H9 (cell line): ENCODE data around the gene DNAL1. TPM values are rescaled to one million over a fixed set of nuclear protein-coding genes. Genes with fewer than 3 reads are reported as not detected.

Experiments
- DNase-seq: peaks from one replicate; pipeline ENCODE4 v3.0.0-alpha.2; 2017
- H2AFZ ChIP-seq: one replicate; pipeline ENCODE4 v1.6.1; 2013; ENCODE audit warnings: mild to moderate bottlenecking, low read length, control low read depth, moderate library complexity
- H2AK5ac ChIP-seq: 2 replicates; pipeline ENCODE4 v1.6.1; 2013; ENCODE audit warnings: low read length, control low read depth, mixed read lengths; ENCODE audit not compliant: insufficient read length
- H2BK120ac ChIP-seq: one replicate; pipeline ENCODE4 v1.6.1; 2013; ENCODE audit warnings: low read depth, mild to moderate bottlenecking, low read length, control low read depth, inconsistent platforms; ENCODE audit not compliant: poor library complexity, severe bottlenecking
- H2BK12ac ChIP-seq: 2 replicates; pipeline ENCODE4 v1.6.1; 2013; ENCODE audit warnings: low read length, control low read depth, mixed read lengths, low read depth; ENCODE audit not compliant: insufficient read length
- H2BK15ac ChIP-seq: 2 replicates; pipeline ENCODE4 v1.6.1; 2013; ENCODE audit warnings: low read depth, low read length, control low read depth
- H2BK20ac ChIP-seq: one replicate; pipeline ENCODE4 v1.6.1; 2013; ENCODE audit warnings: low read depth, mild to moderate bottlenecking, low read length, control low read depth, inconsistent platforms; ENCODE audit not compliant: poor library complexity, severe bottlenecking
- H2BK5ac ChIP-seq: 2 replicates; pipeline ENCODE4 v1.6.1; 2013; ENCODE audit warnings: low read length, control low read depth, mixed read lengths; ENCODE audit not compliant: insufficient read length
- H3K14ac ChIP-seq: 2 replicates; pipeline ENCODE4 v1.6.1; 2013; ENCODE audit warnings: low read length, control low read depth; ENCODE audit not compliant: insufficient read depth
- H3K18ac ChIP-seq: 2 replicates; pipeline ENCODE4 v1.6.1; 2013; ENCODE audit warnings: low read depth, mild to moderate bottlenecking, mixed read lengths, low read length, control low read depth; ENCODE audit not compliant: insufficient read length
- H3K23ac ChIP-seq: 2 replicates; pipeline ENCODE4 v1.6.1; 2013; ENCODE audit warnings: low read length, control low read depth, mixed read lengths, low read depth; ENCODE audit not compliant: insufficient read length
- H3K23me2 ChIP-seq: 2 replicates; pipeline ENCODE4 v1.6.1; 2013; ENCODE audit warnings: low read depth, mild to moderate bottlenecking, mixed read lengths, low read length, control low read depth; ENCODE audit not compliant: insufficient read length, poor library complexity, severe bottlenecking
- H3K27ac ChIP-seq: 2 replicates; pipeline ENCODE4 v1.5.1; 2013; ENCODE audit warnings: low read length, control low read depth, mixed read lengths, low read depth; ENCODE audit not compliant: insufficient read length
- H3K27me3 ChIP-seq: 2 replicates; pipeline ENCODE4 v1.6.1; 2013; ENCODE audit warnings: low read length, control low read depth, inconsistent platforms; ENCODE audit not compliant: insufficient read depth
- H3K4ac ChIP-seq: 2 replicates; pipeline ENCODE4 v1.6.1; 2013; ENCODE audit warnings: low read depth, mild to moderate bottlenecking, control low read depth, inconsistent platforms, low read length, moderate library complexity
- H3K4me1 ChIP-seq: 2 replicates; pipeline ENCODE4 v1.6.1; 2013; ENCODE audit warnings: low read length, control low read depth, inconsistent platforms; ENCODE audit not compliant: insufficient read depth
- H3K4me2 ChIP-seq: 2 replicates; pipeline ENCODE4 v1.6.1; 2013; ENCODE audit warnings: low read length, control low read depth, mixed read lengths; ENCODE audit not compliant: insufficient read length, insufficient read depth
- H3K56ac ChIP-seq: 2 replicates; pipeline ENCODE4 v1.6.1; 2013; ENCODE audit warnings: low read depth, mild to moderate bottlenecking, mixed read lengths, low read length, control low read depth; ENCODE audit not compliant: insufficient read length
- H3K79me1 ChIP-seq: 2 replicates; pipeline ENCODE4 v1.6.1; 2013; ENCODE audit warnings: low read depth, mild to moderate bottlenecking, moderate library complexity, low read length, control low read depth, inconsistent platforms; ENCODE audit not compliant: insufficient read depth, poor library complexity, severe bottlenecking
- H3K79me2 ChIP-seq: 2 replicates; pipeline ENCODE4 v1.6.1; 2013; ENCODE audit warnings: low read length, control low read depth, inconsistent platforms; ENCODE audit not compliant: insufficient read depth
- H3K9ac ChIP-seq: 2 replicates; pipeline ENCODE4 v1.6.1; 2013; ENCODE audit warnings: low read length, control low read depth, mixed read lengths; ENCODE audit not compliant: insufficient read length; ENCODE audit errors: extremely low read depth
- H3K9me3 ChIP-seq: one replicate; pipeline ENCODE4 v1.6.1; 2013; ENCODE audit warnings: low read depth, low read length, inconsistent platforms; ENCODE audit not compliant: control insufficient read depth
- H3T11ph ChIP-seq: one replicate; pipeline ENCODE4 v1.6.1; 2013; ENCODE audit warnings: mild to moderate bottlenecking, low read length, control low read depth, inconsistent platforms
- H4K20me1 ChIP-seq: one replicate; pipeline ENCODE4 v1.6.1; 2013; ENCODE audit not compliant: control insufficient read depth, insufficient read length, insufficient read depth
- H4K5ac ChIP-seq: 2 replicates; pipeline ENCODE4 v1.6.1; 2013; ENCODE audit warnings: low read depth, mild to moderate bottlenecking, mixed read lengths, low read length, control low read depth; ENCODE audit not compliant: insufficient read length
- H4K8ac ChIP-seq: replicated peaks from 2 replicates; pipeline ENCODE4 v1.6.1; 2013; ENCODE audit warnings: low read length, control low read depth, mixed read lengths, low read depth; ENCODE audit not compliant: insufficient read length
- H4K91ac ChIP-seq: 2 replicates; pipeline ENCODE4 v1.6.1; 2013; ENCODE audit warnings: low read depth, mild to moderate bottlenecking, moderate library complexity, mixed read lengths, low read length, control low read depth; ENCODE audit not compliant: insufficient read length
- H3K27ac Mint-ChIP-seq, 3 experiments: 2 replicates in 2 of 3; 3 replicates in 1 of 3; pipeline ENCODE4 v1.8.0; 2020 to 2021; ENCODE audit warnings: mixed read lengths in 3 of 3, mild to moderate bottlenecking in 1 of 3, moderate library complexity in 1 of 3
- H3K27me3 Mint-ChIP-seq: 2 replicates; pipeline ENCODE4 v1.8.0; 2021; ENCODE audit warnings: low read depth, mild to moderate bottlenecking, moderate library complexity, mixed read lengths
- H3K36me3 Mint-ChIP-seq, 3 experiments: 2 replicates in 2 of 3; 3 replicates in 1 of 3; pipeline ENCODE4 v1.8.0; 2020 to 2021; ENCODE audit warnings: low read depth in 3 of 3, mixed read lengths in 3 of 3; ENCODE audit not compliant: insufficient read depth in 1 of 3
- H3K4me1 Mint-ChIP-seq, 2 experiments: 2 replicates each; pipeline ENCODE4 v1.8.0; 2020; ENCODE audit warnings: mixed read lengths in 2 of 2
- H3K4me3 Mint-ChIP-seq, 2 experiments: 2 replicates in 1 of 2; 3 replicates in 1 of 2; pipeline ENCODE4 v1.8.0; 2020 to 2021; ENCODE audit warnings: mild to moderate bottlenecking in 2 of 2, mixed read lengths in 2 of 2, moderate library complexity in 1 of 2
- H3K9me3 Mint-ChIP-seq, 2 experiments: 2 replicates in 1 of 2; 3 replicates in 1 of 2; pipeline ENCODE4 v1.8.0; 2020; ENCODE audit warnings: mild to moderate bottlenecking in 2 of 2, mixed read lengths in 2 of 2, moderate library complexity in 1 of 2
- WGBS: extraction: QIAGEN DNeasy Blood & Tissue Kit; methylation state at CpG from one replicate; pipeline ENCODE4 v1.1.7; 2013; ENCODE audit warnings: missing lambda C conversion rate, low lambda C conversion rate, mixed read lengths; ENCODE audit not compliant: insufficient read length; ENCODE audit errors: extremely low coverage; 5-methylcytosine and 5-hydroxymethylcytosine counted together
- total RNA-seq: library from RNA; stranded (reverse); gene quantifications from 2 replicates; pipeline ENCODE4 v1.2.1, GENCODE V29; 2021
- TF ChIP-seq, protein P1 (sequence below): fragments of 200-600 bp; sonication (generic); conservative IDR thresholded peaks from 3 replicates; pipeline ENCODE4 v1.8.0; 2021; ENCODE audit warnings: antibody characterized with exemption, mild to moderate bottlenecking

Gene DNAL1
- total RNA-seq, 1 experiment from 2014 or later = 17.7 TPM

DNA sequence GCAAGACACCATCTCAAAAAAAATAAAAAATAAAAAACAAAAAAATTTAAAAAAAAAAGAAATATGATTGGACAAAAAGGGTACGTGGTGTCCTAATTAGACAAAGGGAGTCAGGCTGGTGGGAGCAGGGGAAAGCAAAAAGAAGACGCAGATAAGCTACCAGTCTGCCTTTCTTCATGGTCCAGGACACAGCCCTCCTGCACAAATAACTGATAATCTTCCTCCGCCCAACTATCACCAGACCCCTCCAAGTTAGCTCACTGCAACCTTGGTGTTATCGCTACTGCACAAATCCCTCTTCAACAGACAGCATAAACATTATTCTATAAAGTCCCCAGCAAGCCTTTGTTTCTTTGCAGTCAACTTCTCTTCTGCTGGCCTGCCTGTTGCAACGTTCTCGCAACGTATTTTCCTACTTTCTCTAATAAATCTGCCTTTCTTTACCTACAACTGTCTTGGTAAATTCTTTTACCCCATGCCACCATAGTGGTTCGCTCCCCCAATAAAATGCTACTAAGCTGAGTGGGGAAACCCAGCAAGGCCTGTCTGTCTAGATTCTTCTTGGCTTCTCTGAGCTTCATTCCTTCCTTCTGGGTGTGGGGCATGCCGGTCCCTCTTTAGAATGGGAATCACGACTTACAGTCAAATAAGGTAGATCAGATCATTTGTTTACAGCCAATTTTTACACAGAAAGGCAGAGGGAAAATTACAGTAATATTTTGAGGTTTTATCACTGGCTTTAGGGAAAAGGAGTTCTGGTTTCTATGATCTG lies 14.6 kb upstream of the DNAL1 start:
- Histone ChIP-seq H3K56ac (no peak overlapping the region), H2AK5ac (no peak overlapping the region), H3K4ac (no peak overlapping the region), H2BK5ac (no peak overlapping the region), H4K8ac (no peak overlapping the region), H3K23me2 (peaks cover 14% of the 10 kb centered on the region), H3K27me3 (no peaks in the 10 kb centered on the region), H3K4me2 (no peak overlapping the region), H2BK20ac (no peak overlapping the region), H4K5ac (no peak overlapping the region), H2BK120ac (no peak overlapping the region), H3K27ac (no peak overlapping the region), H3K9ac (no peak overlapping the region), H3K4me1 (peaks cover 3% of the 10 kb centered on the region; the same call in 1 of the 2 replicates), H3K14ac (no peak overlapping the region), H3K79me1 (no peaks in the 10 kb centered on the region), H3K18ac (no peak overlapping the region), H3K23ac (no peak overlapping the region), H4K20me1 (no peaks in the 10 kb centered on the region), H3T11ph (no peak overlapping the region), H3K79me2 (no peaks in the 10 kb centered on the region), H2BK15ac (no peak overlapping the region), H2AFZ (no peak overlapping the region), H2BK12ac (no peak overlapping the region), H4K91ac (no peak overlapping the region), H3K9me3 (no peaks in the 10 kb centered on the region)
- no peak overlapping the region for H3K27ac Mint-ChIP-seq
- no peak overlapping the region for H3K4me3 Mint-ChIP-seq
- no peaks in the 10 kb centered on the region for H3K36me3 Mint-ChIP-seq
- H3K4me1 Mint-ChIP-seq = peaks cover 4 to 10% of the 10 kb centered on the region in 2 experiments
- no CpG with 5 or more reads among the region's 10 CpGs for WGBS
- no peak for DNase-seq
- TF ChIP-seq, protein P1, sequence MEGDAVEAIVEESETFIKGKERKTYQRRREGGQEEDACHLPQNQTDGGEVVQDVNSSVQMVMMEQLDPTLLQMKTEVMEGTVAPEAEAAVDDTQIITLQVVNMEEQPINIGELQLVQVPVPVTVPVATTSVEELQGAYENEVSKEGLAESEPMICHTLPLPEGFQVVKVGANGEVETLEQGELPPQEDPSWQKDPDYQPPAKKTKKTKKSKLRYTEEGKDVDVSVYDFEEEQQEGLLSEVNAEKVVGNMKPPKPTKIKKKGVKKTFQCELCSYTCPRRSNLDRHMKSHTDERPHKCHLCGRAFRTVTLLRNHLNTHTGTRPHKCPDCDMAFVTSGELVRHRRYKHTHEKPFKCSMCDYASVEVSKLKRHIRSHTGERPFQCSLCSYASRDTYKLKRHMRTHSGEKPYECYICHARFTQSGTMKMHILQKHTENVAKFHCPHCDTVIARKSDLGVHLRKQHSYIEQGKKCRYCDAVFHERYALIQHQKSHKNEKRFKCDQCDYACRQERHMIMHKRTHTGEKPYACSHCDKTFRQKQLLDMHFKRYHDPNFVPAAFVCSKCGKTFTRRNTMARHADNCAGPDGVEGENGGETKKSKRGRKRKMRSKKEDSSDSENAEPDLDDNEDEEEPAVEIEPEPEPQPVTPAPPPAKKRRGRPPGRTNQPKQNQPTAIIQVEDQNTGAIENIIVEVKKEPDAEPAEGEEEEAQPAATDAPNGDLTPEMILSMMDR = no peak
- H3K27me3 Mint-ChIP-seq = no peaks in the 10 kb centered on the region
- H3K9me3 Mint-ChIP-seq = no peaks in the 10 kb centered on the region
